LNCAP (cell line): ENCODE data around the gene CLIC5.
A peak's percentile ranks its signal among the peaks of the same experiment; 100 is the strongest.

Experiments
- TF ChIP-seq, protein P1 (sequence below): fragments of 450-650 bp; IDR thresholded peaks from 2 replicates; pipeline ENCODE4 v1.5.1; 2017; ENCODE audit warnings: mild to moderate bottlenecking

The CLIC5 gene

DNA sequence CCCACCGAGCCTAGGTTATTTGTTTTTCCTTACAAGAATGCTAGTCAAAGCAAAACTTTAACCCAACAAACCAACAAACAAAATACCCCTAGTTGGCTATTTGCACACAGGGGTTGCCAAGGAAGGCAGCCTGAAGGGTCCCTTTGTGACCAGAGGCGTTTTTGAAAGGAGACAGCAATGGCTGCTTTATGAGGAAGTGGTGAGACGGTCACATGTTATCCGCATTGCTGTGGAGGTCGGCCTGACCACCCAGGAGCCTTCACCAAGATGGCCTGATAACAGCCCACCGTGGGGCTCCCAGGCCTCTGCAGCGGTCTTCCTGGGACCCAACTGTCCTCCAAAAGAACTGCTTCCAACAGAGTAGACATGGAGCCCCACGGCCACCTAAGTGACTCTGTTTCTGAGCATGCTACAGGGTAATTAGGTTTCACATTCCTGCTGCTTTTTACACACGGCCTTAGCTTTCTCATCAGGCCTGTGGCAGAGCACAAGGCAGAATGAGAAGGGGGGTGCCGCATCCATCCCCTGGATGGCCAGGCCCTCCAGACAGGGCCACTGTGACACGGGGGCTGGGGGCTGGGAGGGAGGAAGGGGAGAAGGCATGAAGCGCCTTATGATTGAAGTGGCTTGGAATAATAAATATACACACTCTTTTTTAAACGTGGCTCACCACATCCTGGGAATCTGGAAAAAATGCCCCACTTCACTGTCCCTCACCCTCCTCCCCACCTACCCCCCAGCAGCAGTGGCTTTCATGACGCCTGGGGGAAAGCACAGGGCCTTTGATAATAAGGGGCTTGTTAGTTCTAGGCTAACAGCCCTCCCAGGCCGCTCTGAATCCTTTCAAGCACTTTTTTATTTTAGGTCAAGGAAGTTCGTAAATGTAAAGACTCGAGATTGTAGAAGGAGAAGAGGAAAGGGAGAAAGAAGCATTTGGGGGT lies 86.0 kb downstream of the CLIC5 start:
- TF ChIP-seq, protein P1, sequence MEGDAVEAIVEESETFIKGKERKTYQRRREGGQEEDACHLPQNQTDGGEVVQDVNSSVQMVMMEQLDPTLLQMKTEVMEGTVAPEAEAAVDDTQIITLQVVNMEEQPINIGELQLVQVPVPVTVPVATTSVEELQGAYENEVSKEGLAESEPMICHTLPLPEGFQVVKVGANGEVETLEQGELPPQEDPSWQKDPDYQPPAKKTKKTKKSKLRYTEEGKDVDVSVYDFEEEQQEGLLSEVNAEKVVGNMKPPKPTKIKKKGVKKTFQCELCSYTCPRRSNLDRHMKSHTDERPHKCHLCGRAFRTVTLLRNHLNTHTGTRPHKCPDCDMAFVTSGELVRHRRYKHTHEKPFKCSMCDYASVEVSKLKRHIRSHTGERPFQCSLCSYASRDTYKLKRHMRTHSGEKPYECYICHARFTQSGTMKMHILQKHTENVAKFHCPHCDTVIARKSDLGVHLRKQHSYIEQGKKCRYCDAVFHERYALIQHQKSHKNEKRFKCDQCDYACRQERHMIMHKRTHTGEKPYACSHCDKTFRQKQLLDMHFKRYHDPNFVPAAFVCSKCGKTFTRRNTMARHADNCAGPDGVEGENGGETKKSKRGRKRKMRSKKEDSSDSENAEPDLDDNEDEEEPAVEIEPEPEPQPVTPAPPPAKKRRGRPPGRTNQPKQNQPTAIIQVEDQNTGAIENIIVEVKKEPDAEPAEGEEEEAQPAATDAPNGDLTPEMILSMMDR: no peak

DNA sequence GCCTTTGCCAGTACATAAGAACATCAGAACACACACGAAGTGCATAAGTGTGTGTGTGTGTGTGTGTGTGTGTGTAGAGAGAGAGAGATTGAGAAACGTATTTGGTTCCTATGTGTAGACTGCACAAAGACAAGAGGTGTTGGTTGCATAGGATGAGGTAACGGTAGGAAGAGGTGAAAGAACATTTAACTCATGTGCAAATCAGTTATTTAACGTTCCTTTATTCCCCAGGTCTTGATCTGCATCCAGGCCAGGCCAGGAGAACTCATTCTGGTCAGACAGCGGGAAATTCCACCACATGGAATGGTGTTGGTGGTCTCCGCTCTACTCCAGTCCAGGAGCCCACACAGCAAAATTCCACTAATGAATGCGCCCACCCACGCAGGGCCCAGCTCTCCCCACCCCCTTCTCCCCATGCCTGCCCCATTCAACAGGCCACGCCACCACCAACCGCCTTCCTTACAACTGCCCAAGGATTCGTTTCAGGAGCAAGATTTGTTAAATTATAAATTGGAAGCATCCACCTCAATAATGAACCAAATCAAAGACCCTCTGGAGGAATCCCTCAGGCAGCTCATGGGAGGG lies 86.8 kb downstream of the CLIC5 start:
- TF ChIP-seq, protein P1: no peak

DNA sequence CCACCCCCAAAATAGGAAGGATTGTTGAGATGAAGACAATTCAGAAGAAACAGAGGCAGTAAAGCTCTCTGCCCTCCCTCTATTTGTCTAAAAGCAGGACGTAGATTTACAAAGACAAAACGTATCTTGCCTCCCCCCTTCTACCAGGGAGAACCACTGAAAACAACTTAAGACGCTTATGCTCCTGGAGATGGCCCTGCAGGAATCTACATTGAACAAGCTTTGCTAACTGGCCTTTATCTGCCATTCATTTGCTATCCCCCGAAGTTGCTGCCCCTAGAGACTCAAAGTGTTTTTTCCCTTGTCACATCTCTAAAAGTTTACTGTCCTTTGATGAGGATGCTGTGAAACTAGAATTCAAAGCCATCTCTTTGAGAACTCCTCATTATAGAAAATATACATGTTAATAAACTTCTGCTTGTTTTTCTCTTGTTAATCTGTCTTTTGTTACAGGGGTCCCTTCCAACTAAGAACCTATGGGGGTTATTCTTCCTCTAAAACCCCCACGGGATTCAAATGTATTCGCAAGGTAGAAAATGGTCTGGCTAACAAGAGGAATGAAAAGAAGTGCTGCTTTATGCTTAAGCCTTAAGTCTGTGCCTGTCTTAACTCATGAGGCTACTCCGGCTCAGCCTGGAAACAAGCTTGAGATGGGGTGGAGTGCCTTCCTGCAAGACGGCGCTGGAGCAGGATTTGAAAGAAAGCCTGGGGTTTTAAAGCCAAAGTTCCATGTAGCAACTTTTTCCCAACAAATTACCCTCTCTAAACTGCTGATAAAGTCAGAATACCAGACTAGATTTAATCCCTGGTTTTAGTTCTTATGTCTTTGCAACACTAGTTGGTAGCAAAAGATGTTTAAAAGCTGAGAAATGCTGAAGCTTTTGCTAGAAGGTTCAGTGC lies 88.0 kb downstream of the CLIC5 start:
- TF ChIP-seq, protein P1: no peak

DNA sequence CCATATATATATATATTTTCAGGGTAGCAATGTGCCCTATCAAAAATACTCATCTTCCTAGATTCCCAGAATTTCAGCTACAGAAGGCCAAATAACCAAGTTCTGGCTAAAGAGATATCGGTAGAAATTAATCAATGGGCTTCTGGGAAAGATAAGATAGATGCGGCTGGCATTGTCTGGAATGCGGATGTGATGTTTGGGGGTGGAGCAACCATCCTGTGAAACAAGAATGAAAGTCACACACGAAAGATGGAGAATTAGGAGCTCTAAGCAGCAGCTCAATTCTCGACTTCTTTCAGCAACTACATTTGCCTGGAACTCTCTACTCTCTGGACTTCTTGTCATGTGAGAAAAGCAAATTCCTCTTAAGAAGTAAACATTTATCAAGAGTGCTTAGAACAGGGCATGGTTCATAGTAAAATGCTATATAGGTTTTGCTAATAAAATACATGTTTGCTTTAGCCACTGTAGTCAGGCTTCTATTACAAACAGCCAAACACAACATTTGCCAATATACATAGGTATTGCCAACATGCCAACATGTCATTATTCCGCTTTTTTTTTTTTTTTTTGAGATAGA lies 90.8 kb downstream of the CLIC5 start:
- TF ChIP-seq, protein P1: no peak

DNA sequence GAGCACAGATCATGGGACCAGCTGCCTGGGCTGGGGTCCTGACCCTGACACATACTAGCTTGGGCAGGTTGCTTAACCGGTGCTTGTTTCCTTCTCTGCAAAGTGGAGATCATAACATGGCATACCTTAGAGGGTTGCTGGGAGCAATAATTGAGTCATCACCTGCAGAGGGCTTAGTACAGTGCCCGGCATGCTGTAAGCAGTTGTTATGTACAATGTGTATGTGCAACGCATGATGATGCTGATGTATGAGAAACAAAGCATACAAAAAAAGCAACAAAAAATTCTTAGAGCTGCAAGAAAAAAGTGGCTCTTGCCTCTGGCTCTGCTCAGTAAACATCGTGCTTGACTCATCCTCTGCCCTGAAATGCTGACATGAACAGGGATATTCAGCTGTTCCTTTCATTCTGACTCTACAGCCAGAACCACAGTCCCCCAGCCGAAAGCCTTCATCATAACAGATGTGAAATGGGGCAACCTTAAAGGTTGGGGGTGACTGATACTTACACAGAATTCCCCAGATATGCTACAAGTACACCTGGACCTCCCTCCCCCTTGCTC lies 91.7 kb downstream of the CLIC5 start:
- TF ChIP-seq, protein P1: no peak

DNA sequence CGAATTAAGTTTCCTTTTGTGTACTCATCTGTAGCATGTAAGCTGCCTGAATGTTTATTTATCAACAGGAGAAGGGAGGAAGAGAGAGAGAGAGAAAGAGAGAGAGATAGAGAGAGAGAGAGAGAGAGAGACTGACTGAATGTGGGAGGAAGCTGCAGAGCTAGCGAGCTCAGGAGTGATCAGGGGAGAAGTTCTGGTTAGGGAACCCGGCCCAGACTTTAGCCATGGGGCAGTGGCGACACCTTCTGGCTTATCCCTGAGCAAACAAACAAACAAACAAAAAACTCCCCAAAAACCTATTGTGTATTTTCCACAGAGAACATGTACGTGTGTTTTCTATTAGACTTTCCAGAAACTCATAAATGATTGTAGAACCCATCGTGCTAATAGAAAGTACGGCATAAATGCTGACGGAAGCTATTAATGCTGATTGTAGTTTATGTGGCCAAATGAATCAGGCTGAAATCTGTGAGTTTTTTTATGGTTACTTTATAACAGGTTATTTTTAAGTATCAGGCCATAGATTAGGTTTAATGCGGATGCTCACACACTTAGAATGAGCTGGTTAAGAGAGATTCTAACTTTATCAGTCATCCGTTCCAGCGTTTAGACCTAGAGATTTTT lies 92.8 kb downstream of the CLIC5 start:
- TF ChIP-seq, protein P1: peak; percentile 66
